ENCODE results near the gene GRM1.

- TF ChIP-seq GATA2 (IDR thresholded peaks at IDR 0.05; ENCODE audit: low read depth, low read length) (no peak), GATA3 (IDR thresholded peaks at IDR 0.05; ENCODE audit: low read depth, low read length) (no peak)
Observed at GRCh38 chr6:146444189-146444588, 415.3 kb downstream of the GRM1 start.

All from SH-SY5Y (cell line).